Fibroblast of lung (primary cell): ENCODE results near the gene ASTN2.

Experiments used
- CTCF ChIP-seq, 2 donors: IDR thresholded peaks in 1 of 2; conservative IDR thresholded peaks in 1 of 2; 1 replicate in 1 of 2; 2 replicates in 1 of 2; pipeline ENCODE4 v1.5.1; 2011 to 2012; ENCODE audit warnings: low read length in 2 of 2, control low read depth in 1 of 2, inconsistent platforms in 1 of 2, low read depth in 1 of 2, mild to moderate bottlenecking in 1 of 2
- EZH2 ChIP-seq: IDR thresholded peaks from 2 replicates; pipeline ENCODE4 v1.5.1; 2012; ENCODE audit warnings: low read length, control low read depth, mild to moderate bottlenecking; ENCODE audit errors: missing control alignments

DNA sequence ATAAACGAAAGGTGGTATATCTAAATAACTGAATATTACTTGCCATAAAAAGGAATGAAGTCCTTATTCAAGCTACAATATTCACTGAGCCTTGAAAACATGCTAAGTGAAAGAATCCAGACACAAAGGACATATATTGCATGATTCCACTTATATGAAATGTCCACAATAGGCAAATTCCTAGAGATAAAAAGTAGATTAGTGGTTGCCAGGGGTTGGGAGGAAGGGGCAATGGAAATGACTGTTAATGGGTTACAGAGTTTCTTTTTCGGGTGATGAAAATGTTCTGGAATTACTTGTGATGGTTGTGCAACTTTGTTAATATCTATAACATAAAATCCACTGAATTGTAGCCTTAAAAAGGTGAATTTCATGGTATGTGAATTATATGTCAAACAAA, 954.8 kb downstream of the ASTN2 start:
- no peak for TF ChIP-seq CTCF (conservative IDR thresholded peaks at IDR 0.05 in 1 of 2, IDR thresholded peaks at IDR 0.05 in 1 of 2; ENCODE audit: low read depth in 1 of 2, low read length in 2 of 2)
- no peak for TF ChIP-seq EZH2
